PC-3 (cell line): ENCODE data around the gene CEP85L.

Experiments used
- CTCF ChIP-seq: fragments of 300-600 bp; sonication (generic); conservative IDR thresholded peaks from 2 replicates; pipeline ENCODE4 v1.5.1; 2017; ENCODE audit warnings: antibody characterized with exemption, low read depth, mild to moderate bottlenecking, low read length
- EZH2 ChIP-seq: fragments of 300-600 bp; sonication (generic); IDR thresholded peaks from one replicate; pipeline ENCODE4 v1.6.1; 2017; ENCODE audit warnings: antibody characterized with exemption, mild to moderate bottlenecking, low read length; ENCODE audit not compliant: unreplicated experiment
- EZH2phosphoT487 ChIP-seq: fragments of 300-600 bp; sonication (generic); IDR thresholded peaks from 2 replicates; pipeline ENCODE4 v1.6.1; 2018; ENCODE audit warnings: mild to moderate bottlenecking, antibody characterized with exemption, low read length, borderline replicate concordance

DNA sequence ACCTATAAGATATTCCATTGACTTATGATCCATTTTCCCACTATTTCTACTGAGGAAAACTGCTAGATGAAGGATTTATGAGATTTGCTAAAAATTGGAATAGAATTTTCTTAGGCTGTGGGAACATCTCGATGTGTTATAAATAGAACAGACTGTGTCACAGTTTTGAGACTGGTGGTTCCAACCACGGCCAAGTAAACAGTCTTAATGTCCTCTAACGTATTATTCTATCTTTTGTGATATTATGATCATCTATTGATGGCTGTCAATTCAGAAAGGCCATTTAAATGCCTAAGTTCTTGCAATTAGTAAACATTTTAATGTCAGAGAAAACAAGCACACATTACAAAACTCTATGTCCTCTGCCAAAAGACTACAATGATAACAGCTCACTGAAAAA lies 174.8 kb downstream of the CEP85L start:
- TF ChIP-seq CTCF: no peak
- no peak for TF ChIP-seq EZH2
- TF ChIP-seq EZH2phosphoT487: no peak
